Loucy (cell line): Measurements from ENCODE around the gene PLD5.

Source experiments
- EZH2phosphoT487 ChIP-seq: fragments of 200-600 bp; IDR thresholded peaks from 2 replicates; pipeline ENCODE4 v1.6.1; 2018; ENCODE audit warnings: antibody characterized with exemption, mild to moderate bottlenecking, moderate library complexity, borderline replicate concordance
- TF ChIP-seq, protein P1 (sequence below): fragments of 200-600 bp; sonication (generic); conservative IDR thresholded peaks from 2 replicates; pipeline ENCODE4 v1.5.1; 2014; ENCODE audit warnings: mild to moderate bottlenecking, antibody characterized with exemption, low read length

DNA sequence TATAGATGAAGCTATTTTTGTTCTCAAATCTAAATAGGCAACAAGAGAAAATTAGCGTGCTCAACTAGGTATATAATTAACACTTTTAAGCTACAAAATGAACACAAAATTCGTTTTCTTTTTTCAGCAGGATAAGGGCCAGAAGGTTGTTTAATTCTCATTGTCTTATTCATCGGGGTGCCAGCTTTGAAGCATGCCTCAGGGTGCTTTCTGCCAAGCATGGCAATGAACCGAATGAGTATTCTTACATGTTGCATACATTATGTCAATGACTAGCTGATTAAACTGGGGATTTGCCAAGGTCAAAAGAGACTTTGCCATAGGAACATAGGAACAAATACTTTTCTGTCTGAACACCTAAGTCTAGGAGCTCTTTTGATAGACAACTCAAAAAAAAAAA is 423.6 kb downstream of the PLD5 start:
- TF ChIP-seq, protein P1, sequence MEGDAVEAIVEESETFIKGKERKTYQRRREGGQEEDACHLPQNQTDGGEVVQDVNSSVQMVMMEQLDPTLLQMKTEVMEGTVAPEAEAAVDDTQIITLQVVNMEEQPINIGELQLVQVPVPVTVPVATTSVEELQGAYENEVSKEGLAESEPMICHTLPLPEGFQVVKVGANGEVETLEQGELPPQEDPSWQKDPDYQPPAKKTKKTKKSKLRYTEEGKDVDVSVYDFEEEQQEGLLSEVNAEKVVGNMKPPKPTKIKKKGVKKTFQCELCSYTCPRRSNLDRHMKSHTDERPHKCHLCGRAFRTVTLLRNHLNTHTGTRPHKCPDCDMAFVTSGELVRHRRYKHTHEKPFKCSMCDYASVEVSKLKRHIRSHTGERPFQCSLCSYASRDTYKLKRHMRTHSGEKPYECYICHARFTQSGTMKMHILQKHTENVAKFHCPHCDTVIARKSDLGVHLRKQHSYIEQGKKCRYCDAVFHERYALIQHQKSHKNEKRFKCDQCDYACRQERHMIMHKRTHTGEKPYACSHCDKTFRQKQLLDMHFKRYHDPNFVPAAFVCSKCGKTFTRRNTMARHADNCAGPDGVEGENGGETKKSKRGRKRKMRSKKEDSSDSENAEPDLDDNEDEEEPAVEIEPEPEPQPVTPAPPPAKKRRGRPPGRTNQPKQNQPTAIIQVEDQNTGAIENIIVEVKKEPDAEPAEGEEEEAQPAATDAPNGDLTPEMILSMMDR: no peak
- no peak for TF ChIP-seq EZH2phosphoT487
